Activated CD4-positive, CD25-positive, alpha-beta regulatory T cell treated with anti-CD3 and anti-CD28 coated beads, Interleukin-2, amount 50 U/mL, for 72 hours (primary cell): Measurements from ENCODE around the gene CDH1.

Experiments
- DNase-seq: peaks from one replicate; pipeline ENCODE4 v3.0.0; 2021

The CDH1 gene

DNA sequence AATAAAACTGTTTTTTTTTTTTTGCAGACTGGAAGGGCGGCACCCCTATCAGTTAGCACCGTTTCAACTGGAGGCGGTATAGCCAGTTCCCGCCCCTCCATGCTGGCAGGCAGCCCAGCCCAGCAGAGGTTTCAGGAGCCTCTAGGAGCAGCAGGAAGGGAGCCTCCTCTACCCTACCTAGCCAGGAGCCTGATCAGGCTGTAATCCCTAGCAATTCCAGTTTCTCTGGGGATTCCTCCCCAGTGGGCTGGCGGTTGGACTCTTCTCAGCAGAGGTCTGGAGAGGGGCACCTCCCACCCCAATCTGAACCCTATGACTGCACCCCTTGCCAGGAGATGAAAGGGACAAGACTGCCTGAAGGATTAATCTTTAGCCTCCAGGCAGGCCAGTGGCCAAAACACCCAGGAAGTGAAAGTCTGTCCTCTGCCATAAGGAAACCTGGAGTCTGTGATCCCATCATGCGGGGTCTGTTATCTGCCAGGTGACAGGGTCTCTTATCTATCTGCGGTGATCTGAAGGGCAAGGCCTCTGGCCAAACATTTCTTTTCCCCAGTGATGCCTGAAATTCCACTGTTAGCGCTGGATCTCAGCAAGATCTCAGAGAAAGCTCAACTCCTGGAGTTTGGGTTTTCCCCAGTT lies 4.9 kb upstream of the CDH1 start:
- DNase-seq, result no peak

DNA sequence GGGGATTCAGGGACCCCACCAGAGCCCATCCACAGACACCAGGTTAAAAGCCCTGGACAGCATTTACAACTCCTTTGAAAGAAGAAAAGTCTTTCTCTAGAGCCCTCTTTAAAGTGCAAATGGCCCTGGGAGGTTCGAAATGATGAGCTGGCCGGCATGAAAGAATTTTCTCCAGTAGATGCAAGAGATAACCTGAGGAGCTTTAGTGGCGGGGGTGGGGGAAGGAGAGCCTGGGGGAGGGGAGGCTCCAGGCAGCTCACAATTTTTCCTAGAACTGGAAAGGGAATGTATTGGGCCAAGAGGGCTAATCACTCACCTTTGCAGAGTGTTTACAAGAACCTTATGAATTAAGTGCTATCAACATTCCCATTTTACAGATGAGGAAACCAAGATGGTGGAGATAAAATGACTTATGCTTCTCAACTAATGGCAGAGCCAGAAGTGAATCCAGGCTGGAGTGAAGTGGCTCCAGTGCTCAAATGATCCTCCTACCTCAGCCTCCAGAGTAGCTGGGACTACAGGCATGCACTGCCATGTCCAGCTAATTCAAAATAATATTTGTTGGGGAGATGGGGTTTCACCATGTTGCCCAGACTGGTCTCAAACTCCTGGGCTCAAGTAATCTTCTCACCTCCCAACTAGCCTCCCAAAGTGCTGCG lies 4.2 kb upstream of the CDH1 start:
- no peak for DNase-seq

DNA sequence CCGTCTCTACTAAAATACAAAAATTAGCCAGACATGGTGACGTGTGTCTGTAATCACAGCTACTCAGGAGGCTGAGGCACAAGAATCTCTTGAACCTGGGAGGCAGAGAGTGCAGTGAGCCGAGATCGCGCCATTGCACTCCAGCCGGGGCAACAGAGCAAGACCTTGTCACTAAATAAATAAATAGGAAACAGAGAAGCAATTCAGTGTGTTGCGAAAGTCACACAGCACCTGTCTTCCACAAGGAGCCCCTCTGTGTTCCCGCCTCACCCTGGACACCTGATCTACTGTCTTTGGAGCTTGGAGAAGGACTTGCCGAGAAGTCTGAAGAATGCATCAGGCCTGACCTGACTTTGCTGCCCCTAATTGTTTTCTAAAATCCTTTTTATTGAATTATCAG lies 3.5 kb upstream of the CDH1 start:
- DNase-seq, result no peak

DNA sequence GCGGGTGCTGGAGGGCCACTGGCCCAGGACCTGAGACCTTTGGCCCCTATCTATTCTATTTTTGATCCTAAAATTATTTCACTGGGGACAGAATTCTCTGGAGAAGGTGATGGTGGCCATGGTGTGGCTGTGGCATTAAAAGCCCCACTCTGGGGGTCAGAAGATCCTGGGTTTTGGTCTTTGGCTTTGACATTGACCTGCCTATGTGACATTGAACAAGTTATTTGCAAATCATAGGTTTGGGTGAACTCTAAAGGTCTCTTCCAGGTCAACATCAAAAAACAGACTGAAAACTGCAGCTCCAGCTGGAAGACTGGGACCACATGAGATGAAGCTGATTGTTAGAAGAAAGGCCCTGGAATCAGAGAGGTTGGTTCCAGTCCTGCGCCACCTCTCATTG lies 2.3 kb upstream of the CDH1 start:
- no peak for DNase-seq

DNA sequence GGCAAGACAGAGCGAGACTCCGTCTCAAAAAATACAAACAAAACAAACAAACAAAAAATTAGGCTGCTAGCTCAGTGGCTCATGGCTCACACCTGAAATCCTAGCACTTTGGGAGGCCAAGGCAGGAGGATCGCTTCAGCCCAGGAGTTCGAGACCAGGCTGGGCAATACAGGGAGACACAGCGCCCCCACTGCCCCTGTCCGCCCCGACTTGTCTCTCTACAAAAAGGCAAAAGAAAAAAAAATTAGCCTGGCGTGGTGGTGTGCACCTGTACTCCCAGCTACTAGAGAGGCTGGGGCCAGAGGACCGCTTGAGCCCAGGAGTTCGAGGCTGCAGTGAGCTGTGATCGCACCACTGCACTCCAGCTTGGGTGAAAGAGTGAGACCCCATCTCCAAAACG lies 531 bp upstream of the CDH1 start:
- no peak for DNase-seq

DNA sequence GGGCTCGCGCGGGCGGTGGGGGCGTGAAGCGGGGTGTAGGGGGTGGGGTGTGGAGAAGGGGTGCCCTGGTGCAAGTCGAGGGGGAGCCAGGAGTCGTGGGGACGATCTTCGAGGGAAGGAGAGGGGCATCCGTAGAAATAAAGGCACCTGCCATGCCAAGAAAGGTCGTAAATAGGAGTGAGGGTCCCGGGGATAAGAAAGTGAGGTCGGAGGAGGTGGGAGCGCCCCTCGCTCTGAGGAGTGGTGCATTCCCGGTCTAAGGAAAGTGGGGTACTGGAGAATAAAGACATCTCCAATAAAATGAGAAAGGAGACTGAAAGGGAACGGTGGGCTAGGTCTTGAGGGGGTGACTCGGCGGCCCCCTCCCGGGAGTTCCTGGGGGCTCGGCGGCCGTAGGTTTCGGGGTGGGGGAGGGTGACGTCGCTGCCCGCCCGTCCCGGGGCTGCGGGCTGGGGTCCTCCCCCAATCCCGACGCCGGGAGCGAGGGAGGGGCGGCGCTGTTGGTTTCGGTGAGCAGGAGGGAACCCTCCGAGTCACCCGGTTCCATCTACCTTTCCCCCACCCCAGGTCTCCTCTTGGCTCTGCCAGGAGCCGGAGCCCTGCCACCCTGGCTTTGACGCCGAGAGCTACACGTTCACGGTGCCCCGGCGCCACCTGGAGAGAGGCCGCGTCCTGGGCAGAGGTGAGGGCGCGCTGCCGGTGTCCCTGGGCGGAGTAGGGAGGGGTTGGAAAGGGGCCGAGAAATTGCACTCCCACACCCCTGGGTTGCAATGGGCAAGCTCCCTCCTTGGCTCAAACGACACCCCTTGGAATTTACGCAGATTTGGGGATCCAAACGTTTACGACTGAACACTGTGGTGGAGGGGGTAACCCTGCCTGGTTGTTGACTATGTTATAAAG lies 888 bp downstream of the CDH1 start:
- DNase-seq, result no peak

DNA sequence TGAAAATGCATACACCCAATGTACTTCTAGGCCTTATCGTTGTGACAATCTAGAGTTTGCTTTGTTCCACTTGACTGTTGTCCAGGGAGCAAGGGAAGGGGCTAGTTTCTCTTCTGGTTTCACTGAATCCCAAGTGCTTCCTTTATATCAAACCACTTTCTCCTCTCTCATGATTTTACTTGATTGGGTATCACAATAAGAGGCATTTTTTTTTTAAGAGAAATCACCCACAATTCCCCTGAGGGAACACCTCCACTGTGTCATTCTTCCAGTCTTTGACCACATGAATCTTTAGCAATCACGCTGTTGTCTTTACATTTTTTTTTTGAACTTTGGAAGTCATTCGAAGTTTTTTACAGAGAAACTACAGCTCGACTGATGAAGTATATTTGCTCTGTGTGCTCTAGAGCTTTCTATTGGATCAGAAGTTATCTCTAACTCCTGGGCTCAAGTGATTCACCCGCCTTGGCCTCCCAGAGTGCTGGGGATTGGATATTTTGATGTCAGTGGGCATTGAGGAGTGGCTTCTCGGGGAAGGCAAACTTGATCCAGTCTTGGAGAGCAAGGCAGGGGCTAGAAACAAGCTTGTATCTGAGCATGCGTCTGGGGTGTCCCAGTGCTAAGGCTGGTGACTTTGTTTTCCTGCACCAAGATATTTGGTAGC lies 3.0 kb downstream of the CDH1 start:
- DNase-seq, result no peak

DNA sequence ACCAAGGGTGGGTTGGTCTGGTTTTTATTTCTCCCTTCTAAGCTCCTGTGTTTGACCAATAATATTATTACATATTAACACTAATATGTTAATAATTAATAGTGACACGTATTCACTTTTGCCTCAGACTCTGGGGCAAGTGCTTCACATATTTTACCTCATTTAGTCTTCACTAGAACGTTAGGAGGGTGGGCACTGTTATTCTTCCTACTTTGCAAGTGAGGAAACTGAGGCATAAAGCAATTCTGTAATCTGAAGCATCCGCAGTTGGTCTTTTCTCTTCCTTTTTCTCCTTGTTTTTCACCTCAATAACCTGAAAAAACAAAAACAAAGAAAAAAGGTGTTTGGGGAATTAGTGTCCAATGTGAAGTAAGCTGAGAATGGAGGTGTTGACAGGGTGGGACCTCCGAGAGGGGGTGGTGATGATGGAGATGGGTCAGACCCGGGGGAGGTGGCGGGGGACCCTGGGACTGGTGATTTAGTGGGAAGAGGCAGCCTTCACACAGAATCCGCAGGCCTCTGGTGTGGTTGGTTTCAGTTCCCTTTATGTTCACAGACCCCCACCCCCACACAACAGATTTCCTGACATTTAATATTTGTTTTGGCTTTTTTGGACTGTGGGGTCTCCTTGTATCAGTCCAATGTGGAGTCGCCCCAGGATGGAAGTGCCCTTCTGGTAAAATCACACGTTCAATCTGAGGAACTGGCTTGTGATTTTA lies 3.7 kb downstream of the CDH1 start:
- no peak for DNase-seq

DNA sequence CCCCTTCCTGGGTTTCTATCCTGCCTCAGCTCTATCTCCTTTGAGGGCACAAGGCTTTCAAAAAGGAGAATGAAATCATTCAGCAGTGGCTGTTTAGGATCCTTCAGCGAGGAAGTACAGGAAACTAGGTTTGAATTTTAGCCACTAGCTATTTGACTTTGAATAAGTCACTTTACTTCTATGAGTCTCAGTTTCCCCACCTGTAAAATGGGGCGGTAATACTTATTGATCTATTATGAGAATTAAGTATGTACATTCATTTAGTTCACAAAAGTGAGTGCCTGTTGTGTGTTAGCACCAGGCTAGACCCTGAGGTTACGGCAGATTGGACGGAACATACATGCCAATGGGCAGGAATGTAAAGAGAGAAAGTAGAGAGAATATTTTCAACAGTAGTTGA lies 6.6 kb downstream of the CDH1 start:
- DNase-seq, result no peak

DNA sequence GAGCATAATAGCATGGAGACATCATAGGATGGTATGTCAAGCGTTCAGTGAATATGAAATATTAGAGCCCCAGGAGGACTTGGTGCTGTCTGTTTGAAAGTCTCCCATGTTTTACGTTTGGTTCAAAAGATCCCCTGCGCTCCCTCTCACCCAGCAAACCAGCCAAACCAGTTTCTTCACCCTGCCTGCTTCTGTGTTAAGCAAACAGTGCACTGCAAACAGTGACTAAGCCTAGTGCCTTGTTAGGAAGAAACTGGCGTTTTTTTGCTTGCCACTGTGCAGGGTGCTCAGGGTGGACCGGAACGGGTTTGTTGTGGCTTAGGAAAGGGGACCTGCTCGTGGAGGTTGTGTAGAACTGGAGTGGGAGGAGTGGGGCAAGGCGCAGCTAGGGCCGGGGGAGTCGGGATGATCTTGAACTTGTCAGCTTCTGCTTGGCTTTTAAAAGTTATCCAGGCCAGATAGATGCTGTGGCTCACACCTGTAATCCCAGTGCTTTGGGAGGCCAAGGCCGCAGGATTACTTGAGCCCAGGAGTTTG lies 7.7 kb downstream of the CDH1 start:
- DNase-seq, result no peak

DNA sequence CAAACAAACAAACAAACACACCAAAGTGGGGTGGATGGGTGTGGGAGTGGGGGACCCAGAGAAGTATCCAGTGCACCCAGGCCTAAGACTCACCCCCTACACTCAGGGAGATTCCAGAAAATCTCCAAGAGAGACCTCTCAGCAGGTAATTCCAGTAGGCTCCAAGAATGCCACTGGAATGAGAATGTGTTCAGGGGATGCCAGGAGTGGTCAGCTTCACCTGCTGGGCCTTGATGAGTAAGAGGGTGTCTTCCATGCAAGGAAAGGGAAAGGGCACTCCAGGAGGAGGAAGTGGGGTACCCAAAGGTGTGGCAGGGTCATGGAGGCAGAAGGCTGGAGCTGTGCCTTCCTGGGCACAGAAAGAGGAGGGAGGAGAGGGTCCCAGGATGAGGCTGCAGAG lies 9.9 kb downstream of the CDH1 start:
- no peak for DNase-seq

DNA sequence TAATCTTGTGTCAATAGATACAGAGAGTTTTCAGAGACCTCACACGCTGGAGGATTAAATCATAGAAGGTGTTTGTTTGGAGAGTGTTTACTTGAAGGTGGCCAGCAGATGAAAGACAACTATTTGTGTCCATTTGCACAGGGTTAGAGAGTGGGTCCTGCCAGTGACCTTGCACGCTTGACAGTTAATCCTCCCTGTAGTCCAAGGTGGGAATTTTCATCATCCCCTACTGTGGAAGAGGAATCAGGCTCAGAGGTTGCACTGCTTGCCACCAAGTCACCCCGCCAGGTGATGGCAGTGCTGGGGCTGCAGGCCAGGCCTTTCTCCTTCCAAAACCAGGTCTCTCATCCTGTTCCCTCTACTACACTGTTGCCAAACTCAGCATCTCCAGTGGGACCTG lies 12.3 kb downstream of the CDH1 start:
- DNase-seq, result no peak

DNA sequence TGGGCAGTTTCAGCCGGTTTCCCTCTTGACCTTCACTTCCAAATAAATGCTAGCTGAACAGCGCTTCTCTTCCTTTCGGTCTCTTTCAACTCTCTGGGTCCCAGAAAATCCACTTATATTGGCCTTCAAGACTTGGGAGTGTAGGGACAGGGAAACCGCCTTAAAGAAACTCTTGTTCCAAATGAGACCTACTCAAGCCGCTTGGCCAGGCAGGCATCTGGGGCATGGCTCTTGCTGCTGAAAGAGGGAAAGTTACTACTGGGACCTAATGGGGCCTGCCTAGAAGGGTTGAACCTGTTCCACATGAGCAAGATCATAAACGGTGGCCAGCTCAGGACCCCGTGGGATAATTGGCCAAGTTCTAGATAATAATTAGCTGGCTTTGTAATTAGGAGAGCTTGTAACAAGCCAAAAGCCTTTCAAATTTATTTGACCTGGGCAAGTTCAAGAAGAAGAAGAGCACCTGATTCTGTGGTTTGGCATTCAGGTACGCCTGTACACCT lies 13.2 kb downstream of the CDH1 start:
- no peak for DNase-seq

DNA sequence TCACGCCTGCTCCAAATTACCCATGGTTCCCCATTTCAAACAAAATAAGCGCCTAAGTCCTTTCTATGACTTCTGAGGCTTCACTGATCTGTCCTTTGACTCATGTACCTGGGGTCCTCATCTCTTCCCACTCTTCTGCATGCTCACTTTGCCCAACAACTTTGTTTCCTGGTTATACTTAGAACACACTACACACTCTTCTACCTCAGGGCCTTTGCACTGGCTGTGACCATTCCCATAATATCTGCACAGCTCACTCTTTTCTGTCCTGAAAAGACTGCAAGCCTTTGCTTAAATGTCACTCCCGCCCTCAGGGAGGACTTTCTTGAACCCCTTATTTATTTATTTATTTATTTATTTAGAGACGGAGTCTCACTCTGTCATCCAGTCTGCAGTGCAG lies 14.1 kb downstream of the CDH1 start:
- DNase-seq, result no peak

DNA sequence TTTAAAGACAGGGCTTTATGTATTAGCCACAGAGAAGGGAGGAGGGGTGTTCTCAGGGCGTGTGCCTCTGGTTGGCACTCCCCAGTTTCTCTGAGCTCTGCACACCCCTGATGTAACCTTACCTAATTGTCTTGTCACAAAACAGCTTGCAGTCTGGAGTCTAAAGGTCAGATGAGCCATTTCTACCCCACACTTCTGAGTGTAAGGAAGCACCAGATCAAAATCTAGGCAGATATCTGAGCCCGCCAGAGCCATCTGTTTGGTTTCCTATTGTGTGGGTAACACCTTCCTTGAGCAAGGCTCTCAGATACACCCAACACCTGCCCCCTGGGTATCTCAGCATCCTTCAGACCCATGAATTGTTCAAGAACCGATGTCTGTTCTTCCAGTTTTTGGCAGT lies 15.5 kb downstream of the CDH1 start:
- peak; percentile 40 for DNase-seq

DNA sequence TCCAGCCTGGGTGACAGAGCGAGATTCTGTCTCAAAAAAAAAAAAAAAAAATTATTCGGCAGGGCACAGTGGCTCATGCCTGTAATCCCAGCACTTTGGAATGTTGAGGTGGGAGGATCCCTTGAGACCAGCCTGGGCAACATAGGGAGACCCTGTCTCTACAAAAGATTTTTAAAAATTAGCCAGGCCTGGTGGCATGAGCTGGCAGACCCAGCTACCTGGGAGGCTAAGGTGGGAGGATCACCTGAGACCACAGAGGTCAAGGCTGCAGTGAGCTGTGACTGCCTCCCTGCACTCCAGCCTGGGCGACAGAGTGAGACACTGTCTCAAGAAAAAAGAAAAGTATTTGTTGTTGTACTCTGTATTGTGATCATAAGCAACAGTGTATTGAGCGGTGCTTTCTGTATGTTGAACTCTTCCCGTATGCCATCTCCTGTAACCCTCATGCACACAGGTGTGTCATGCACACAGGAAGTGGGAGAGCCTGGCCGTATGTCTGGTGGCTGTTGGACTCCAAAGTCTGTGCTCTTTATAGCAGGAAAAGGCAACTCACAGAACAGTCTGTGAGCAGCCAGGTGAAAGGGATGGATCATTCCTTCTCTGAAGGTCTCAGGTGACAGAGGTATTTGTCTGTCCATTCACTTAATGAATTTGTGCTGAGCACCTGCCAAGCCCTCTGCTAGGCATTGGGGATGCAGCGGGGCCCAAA lies 17.1 kb downstream of the CDH1 start:
- no peak for DNase-seq

DNA sequence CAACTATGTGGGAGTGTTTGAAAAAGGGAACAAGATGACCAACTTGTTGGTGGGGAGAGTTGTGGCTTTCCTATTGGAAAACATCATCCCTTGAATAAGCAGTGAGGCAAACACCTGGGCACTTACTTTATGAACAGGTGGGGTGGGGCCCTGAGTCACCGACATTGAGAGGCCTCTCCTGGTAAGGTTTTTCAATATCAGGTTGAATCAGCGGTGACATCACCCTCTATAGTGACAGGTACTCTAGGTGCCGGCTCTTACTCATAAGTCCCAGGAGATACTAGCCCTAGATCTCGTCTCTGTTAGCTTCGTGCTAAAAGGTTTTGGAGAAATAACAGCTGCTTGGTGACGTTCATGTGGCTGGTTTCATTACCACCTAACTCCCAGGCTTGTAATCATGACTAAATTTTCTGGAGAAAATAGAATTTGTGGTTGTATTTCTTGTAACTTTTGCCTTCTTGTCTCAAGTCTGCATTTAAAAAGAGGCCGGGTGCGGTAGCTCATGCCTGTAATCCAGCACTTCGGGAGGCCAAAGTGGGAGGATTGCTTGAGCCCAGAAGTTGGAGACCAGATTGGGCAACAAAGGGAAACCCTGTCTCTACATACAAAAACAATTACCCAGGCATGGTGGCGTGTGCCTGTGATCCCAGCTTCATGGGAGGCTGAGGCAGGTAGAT lies 19.3 kb downstream of the CDH1 start:
- peak; percentile 66 for DNase-seq

DNA sequence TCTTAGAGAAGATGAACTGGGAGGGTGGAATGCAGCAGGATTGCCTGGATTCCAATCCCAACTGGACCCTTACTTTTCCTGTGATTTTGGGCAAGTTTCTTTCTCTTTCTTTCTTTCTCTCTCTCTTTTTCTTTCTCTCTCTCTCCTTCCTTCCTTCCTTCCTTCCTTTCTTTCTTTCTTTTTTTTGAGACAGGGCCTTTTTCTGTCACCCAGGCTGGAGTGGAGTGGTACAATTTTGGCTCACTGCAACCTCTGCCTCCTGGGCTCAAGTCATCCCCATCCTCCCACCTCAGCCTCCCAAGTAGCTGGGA lies 20.5 kb downstream of the CDH1 start:
- DNase-seq, result no peak

DNA sequence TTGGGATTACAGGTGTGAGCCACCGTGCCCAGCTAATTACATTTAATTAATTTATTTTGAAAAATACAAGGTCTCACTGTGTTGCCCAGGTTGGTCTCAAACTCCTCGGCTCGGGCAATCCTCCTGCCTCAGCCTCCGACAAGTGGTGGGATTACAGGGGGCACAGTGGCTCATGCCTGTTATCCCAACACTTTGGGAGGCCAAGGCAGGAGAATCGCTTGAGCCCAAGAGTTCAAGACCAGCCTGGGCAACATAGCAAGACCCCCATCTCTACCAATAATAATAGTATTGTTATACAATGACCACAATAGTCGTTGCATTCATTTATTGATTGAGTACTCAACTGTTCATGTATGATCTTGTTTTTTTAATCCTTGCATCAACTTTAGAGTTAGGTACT lies 22.0 kb downstream of the CDH1 start:
- DNase-seq, result no peak

DNA sequence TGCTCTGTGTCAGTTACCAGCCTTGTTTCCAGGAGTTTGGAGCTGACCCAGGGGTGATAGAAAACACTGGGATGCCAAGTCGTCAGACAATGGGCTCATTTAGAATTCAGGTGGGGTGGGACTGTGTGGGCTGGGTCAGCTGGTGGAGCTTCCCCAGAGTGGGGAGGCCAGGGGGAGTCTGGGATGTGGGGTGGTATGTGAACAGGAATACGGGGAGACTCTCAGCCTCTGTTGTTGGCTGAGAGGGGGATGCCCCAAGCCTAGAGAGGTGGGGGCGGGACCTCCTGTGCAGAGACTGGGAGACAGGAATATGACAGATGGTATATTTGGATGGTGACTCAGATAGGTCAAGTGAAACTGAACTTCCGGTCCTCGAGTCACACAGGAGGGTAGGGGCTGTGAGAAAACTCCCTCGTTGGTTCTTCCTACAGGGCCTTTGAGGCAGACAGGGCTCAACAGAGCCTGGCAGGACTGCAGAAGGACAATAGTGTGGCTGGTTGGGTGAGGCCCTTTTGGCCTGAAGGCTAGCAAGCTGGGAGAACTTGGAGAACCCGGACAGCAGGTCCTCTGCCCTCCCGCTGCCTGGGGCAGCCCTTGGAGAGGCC lies 23.7 kb downstream of the CDH1 start:
- peak; percentile 43 for DNase-seq
